Esophagus muscularis mucosa (tissue), 3 donors: ENCODE data around the gene ZSCAN5A.

Experiments
- CTCF ChIP-seq, 3 experiments: fragments of 200-600 bp in 2 of 3; fragments of 450-650 bp in 1 of 3; sonication (generic) in 2 of 3; IDR thresholded peaks; one replicate each; pipeline ENCODE4 v1.5.1; 2017 to 2019; ENCODE audit warnings: antibody characterized with exemption in 3 of 3, mild to moderate bottlenecking in 2 of 3, moderate library complexity in 1 of 3
- POLR2A ChIP-seq: fragments of 450-650 bp; IDR thresholded peaks from one replicate; pipeline ENCODE4 v1.6.1; 2017; ENCODE audit warnings: antibody characterized with exemption, moderate library complexity, mild to moderate bottlenecking, low read depth

- TF ChIP-seq POLR2A, result no peak
- TF ChIP-seq CTCF (IDR thresholded peaks at IDR 0.05), result no peak
Observed at GRCh38 chr19:56222901-56223300, 91.7 kb downstream of the ZSCAN5A start.
